Measurements from ENCODE around the gene HSF5. TPM values are rescaled to one million over a fixed set of nuclear protein-coding genes. Genes with fewer than 3 reads are reported as not detected.
A peak's percentile ranks its signal among the peaks of the same experiment; 100 is the strongest.

HSF5 gene
- total and polyA plus RNA-seq, 2 of the 13 experiments (the other 11 are each of a cell fraction or from before 2014, with no cell fraction given), result not detected

GRCh38 chr17:58517928-58518609, 29.9 kb upstream of the HSF5 start (continued):
- TF ChIP-seq CSRNP1 (CRISPR knock-in tag; IDR thresholded peaks at IDR 0.05) (0 out of 2 replicates have a peak, but pooled peaks have one; percentile 14), GRHL1 (CRISPR knock-in tag; conservative IDR thresholded peaks at IDR 0.05) (no peak), ATF2 (CRISPR knock-in tag; IDR thresholded peaks at IDR 0.05) (peak; percentile 20; the same call in 1 of the 2 replicates), SP1 (IDR thresholded peaks at IDR 0.05) (peak; percentile 5; the same call in 1 of the 2 replicates), SP1 (CRISPR knock-in tag; IDR thresholded peaks at IDR 0.05) (peak; percentile 99), ZBTB40 (IDR thresholded peaks at IDR 0.05) (peak; percentile 91), ZBTB40 (CRISPR knock-in tag; IDR thresholded peaks at IDR 0.05) (peak; percentile 55; the same call in 1 of the 2 replicates), ZNF280B (CRISPR knock-in tag; IDR thresholded peaks at IDR 0.05; ENCODE audit: borderline replicate concordance) (no peak)

Measured in HepG2 (cell line).